Liver (tissue), 9 donors: Measurements from ENCODE around the gene MEP1A. TPM values are rescaled to one million over a fixed set of nuclear protein-coding genes. Genes with fewer than 3 reads are reported as not detected.

Experiments used
- DNase-seq: peaks from one replicate; pipeline ENCODE4 v3.0.0-alpha.2; 2017; ENCODE audit warnings: low spot score
- H3K27ac ChIP-seq, 2 donors: one replicate each; pipeline ENCODE4 v1.7.0; 2013; ENCODE audit warnings: inconsistent platforms in 2 of 2, low read length in 2 of 2, control low read depth in 1 of 2, low read depth in 1 of 2, mild to moderate bottlenecking in 1 of 2
- H3K27me3 ChIP-seq, 4 donors: one replicate each; pipeline versions ENCODE4 v1.6.1 to v1.7.0; 2013; ENCODE audit warnings: low read length in 3 of 4, inconsistent platforms in 1 of 4, mild to moderate bottlenecking in 1 of 4, moderate library complexity in 1 of 4; ENCODE audit not compliant: control insufficient read depth in 4 of 4, insufficient read depth in 4 of 4
- H3K36me3 ChIP-seq, 4 donors: one replicate each; pipeline versions ENCODE4 v1.6.1 to v1.7.0; 2013; ENCODE audit warnings: low read length in 3 of 4, mild to moderate bottlenecking in 3 of 4, low read depth in 1 of 4, moderate library complexity in 1 of 4; ENCODE audit not compliant: control insufficient read depth in 4 of 4, insufficient read depth in 3 of 4
- H3K4me1 ChIP-seq, 4 donors: one replicate each; pipeline versions ENCODE4 v1.6.1 to v1.7.0; 2013; ENCODE audit warnings: low read length in 3 of 4, mild to moderate bottlenecking in 3 of 4, moderate library complexity in 1 of 4; ENCODE audit not compliant: control insufficient read depth in 4 of 4, insufficient read depth in 4 of 4
- H3K4me3 ChIP-seq, 3 donors: one replicate each; pipeline versions ENCODE4 v1.6.1 to v1.7.0; 2013; ENCODE audit warnings: low read length in 3 of 3, control low read depth in 1 of 3, low read depth in 1 of 3, mild to moderate bottlenecking in 1 of 3
- H3K9ac ChIP-seq, 2 donors: one replicate each; pipeline ENCODE4 v1.7.0; 2013; ENCODE audit warnings: low read length in 2 of 2, mild to moderate bottlenecking in 2 of 2, moderate library complexity in 2 of 2, control low read depth in 1 of 2, low read depth in 1 of 2
- H3K9me3 ChIP-seq, 4 donors: one replicate each; pipeline versions ENCODE4 v1.6.1 to v1.7.0; 2013; ENCODE audit warnings: low read length in 3 of 4; ENCODE audit not compliant: control insufficient read depth in 4 of 4
- EGR1 ChIP-seq, 2 donors: IDR thresholded peaks; 2 replicates each; pipeline ENCODE4 v1.6.1; 2016 to 2018; ENCODE audit warnings: antibody characterized with exemption in 2 of 2, low read depth in 2 of 2
- FOXA1 ChIP-seq: IDR thresholded peaks from 2 replicates; pipeline ENCODE4 v1.6.1; 2016; ENCODE audit warnings: antibody characterized with exemption
- GABPA ChIP-seq, 2 donors: IDR thresholded peaks in 1 of 2; conservative IDR thresholded peaks in 1 of 2; 2 replicates each; pipeline ENCODE4 v1.6.1; 2016; ENCODE audit warnings: antibody characterized with exemption in 2 of 2, mild to moderate bottlenecking in 1 of 2, moderate library complexity in 1 of 2
- HNF4G ChIP-seq: IDR thresholded peaks from 2 replicates; pipeline ENCODE4 v1.6.1; 2016; ENCODE audit warnings: antibody characterized with exemption
- NR2F2 ChIP-seq: IDR thresholded peaks from 2 replicates; pipeline ENCODE4 v1.6.1; 2016; ENCODE audit warnings: antibody characterized with exemption
- RXRA ChIP-seq, 2 donors: IDR thresholded peaks; 2 replicates each; pipeline ENCODE4 v1.6.1; 2017 to 2018; ENCODE audit warnings: antibody characterized with exemption in 2 of 2, mild to moderate bottlenecking in 1 of 2
- SP1 ChIP-seq: IDR thresholded peaks from 2 replicates; pipeline ENCODE4 v1.6.1; 2018; ENCODE audit warnings: antibody characterized with exemption, mild to moderate bottlenecking
- TAF1 ChIP-seq: conservative IDR thresholded peaks from 2 replicates; pipeline ENCODE4 v1.6.1; 2016; ENCODE audit warnings: antibody characterized with exemption, mild to moderate bottlenecking
- YY1 ChIP-seq: IDR thresholded peaks from 2 replicates; pipeline ENCODE4 v1.6.1; 2016; ENCODE audit warnings: antibody characterized with exemption, mild to moderate bottlenecking
- WGBS: extraction: QIAGEN DNeasy Blood & Tissue Kit; methylation state at CpG from one replicate; pipeline ENCODE4 v1.1.7; 2013; 5-methylcytosine and 5-hydroxymethylcytosine counted together
- polyA plus RNA-seq, 2 donors: library from polyadenylated mRNA; stranded (reverse) in 1 of 2; unstranded in 1 of 2; fragments of 200-250 nt in 1 of 2; fragments of >200 nt in 1 of 2; fragmentation: Nextera tagmentation in 1 of 2; extraction: Ambion mirVana in 1 of 2; gene quantifications; one replicate each; pipeline versions ENCODE4 v1.2.1 to v1.2.3, GENCODE V29; 2013 to 2015
- total RNA-seq, 2 donors: library from RNA; depleted of rRNA; stranded (reverse); fragments of >200 nt; gene quantifications; one replicate each; pipeline ENCODE4 v1.2.3, GENCODE V29; 2014
- TF ChIP-seq, protein P1 (sequence below): IDR thresholded peaks from 2 replicates; pipeline ENCODE4 v1.6.1; 2016; ENCODE audit warnings: antibody characterized with exemption
- TF ChIP-seq, protein P2 (sequence below): fragments of 150-350 bp; IDR thresholded peaks from 2 replicates; pipeline ENCODE4 v1.5.1; 2017; ENCODE audit warnings: improper control_type of control experiment, low read depth, low read length; ENCODE audit not compliant: missing input control
- TF ChIP-seq, protein P3 (sequence below): IDR thresholded peaks from 2 replicates; pipeline ENCODE4 v1.6.1; 2016; ENCODE audit warnings: antibody characterized with exemption
- TF ChIP-seq, protein P4 (sequence below): IDR thresholded peaks from 2 replicates; pipeline ENCODE4 v1.6.1; 2016; ENCODE audit warnings: antibody characterized with exemption, mild to moderate bottlenecking
- TF ChIP-seq, protein P5 (sequence below): IDR thresholded peaks from 2 replicates; pipeline ENCODE4 v1.6.1; 2016; ENCODE audit warnings: antibody characterized with exemption
- donor health status: healthy.
- donor health status: healthy.
- donor health status: healthy.
- donor health status: healthy.
- donor health status: healthy.

Gene MEP1A
- total and polyA plus RNA-seq, 4 donors, result 0.01 to 1.8 (median 0.08) TPM; not detected in 1

DNA sequence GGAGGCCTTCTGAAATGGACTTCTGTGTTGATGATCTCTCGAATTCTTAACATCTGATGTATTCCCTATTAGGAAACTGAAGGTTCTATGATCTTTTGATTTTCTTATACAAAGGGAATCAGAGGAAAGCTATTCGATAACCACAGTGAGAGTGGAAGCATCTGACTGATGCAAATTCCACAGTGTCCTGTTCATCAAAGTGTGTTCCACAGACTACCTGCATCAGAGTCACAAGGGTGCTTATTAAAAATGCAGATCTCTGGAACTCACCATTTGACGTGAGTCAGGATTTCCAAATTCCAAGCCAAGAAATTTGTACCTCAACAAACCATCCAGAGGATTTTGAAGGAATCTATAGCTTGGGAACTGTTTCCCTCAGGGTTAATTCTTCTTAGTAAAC is 4.4 kb upstream of the MEP1A start:
- no peak overlapping the region for H3K27ac ChIP-seq
- H3K36me3 ChIP-seq, result no peaks in the 10 kb centered on the region
- WGBS, result 96% methylated on average over 3 of the region's 3 CpGs
- H3K9me3 ChIP-seq, result no peaks in the 10 kb centered on the region
- no peak for DNase-seq
- H3K4me3 ChIP-seq, result no peak overlapping the region
- no peak for TF ChIP-seq RXRA (IDR thresholded peaks at IDR 0.05)
- TF ChIP-seq TAF1, result no peak
- TF ChIP-seq SP1, result no peak
- TF ChIP-seq FOXA1, result no peak
- no peak for TF ChIP-seq GABPA (IDR thresholded peaks at IDR 0.05 in 1 of 2, conservative IDR thresholded peaks at IDR 0.05 in 1 of 2)
- TF ChIP-seq EGR1 (IDR thresholded peaks at IDR 0.05; ENCODE audit: low read depth in 2 of 2), result no peak
- TF ChIP-seq, protein P1, sequence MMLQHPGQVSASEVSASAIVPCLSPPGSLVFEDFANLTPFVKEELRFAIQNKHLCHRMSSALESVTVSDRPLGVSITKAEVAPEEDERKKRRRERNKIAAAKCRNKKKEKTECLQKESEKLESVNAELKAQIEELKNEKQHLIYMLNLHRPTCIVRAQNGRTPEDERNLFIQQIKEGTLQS, result no peak
- TF ChIP-seq HNF4G, result no peak
- TF ChIP-seq, protein P2, sequence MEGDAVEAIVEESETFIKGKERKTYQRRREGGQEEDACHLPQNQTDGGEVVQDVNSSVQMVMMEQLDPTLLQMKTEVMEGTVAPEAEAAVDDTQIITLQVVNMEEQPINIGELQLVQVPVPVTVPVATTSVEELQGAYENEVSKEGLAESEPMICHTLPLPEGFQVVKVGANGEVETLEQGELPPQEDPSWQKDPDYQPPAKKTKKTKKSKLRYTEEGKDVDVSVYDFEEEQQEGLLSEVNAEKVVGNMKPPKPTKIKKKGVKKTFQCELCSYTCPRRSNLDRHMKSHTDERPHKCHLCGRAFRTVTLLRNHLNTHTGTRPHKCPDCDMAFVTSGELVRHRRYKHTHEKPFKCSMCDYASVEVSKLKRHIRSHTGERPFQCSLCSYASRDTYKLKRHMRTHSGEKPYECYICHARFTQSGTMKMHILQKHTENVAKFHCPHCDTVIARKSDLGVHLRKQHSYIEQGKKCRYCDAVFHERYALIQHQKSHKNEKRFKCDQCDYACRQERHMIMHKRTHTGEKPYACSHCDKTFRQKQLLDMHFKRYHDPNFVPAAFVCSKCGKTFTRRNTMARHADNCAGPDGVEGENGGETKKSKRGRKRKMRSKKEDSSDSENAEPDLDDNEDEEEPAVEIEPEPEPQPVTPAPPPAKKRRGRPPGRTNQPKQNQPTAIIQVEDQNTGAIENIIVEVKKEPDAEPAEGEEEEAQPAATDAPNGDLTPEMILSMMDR, result no peak
- TF ChIP-seq YY1, result no peak
- TF ChIP-seq, protein P3, sequence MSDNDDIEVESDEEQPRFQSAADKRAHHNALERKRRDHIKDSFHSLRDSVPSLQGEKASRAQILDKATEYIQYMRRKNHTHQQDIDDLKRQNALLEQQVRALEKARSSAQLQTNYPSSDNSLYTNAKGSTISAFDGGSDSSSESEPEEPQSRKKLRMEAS, result no peak
- TF ChIP-seq, protein P4, sequence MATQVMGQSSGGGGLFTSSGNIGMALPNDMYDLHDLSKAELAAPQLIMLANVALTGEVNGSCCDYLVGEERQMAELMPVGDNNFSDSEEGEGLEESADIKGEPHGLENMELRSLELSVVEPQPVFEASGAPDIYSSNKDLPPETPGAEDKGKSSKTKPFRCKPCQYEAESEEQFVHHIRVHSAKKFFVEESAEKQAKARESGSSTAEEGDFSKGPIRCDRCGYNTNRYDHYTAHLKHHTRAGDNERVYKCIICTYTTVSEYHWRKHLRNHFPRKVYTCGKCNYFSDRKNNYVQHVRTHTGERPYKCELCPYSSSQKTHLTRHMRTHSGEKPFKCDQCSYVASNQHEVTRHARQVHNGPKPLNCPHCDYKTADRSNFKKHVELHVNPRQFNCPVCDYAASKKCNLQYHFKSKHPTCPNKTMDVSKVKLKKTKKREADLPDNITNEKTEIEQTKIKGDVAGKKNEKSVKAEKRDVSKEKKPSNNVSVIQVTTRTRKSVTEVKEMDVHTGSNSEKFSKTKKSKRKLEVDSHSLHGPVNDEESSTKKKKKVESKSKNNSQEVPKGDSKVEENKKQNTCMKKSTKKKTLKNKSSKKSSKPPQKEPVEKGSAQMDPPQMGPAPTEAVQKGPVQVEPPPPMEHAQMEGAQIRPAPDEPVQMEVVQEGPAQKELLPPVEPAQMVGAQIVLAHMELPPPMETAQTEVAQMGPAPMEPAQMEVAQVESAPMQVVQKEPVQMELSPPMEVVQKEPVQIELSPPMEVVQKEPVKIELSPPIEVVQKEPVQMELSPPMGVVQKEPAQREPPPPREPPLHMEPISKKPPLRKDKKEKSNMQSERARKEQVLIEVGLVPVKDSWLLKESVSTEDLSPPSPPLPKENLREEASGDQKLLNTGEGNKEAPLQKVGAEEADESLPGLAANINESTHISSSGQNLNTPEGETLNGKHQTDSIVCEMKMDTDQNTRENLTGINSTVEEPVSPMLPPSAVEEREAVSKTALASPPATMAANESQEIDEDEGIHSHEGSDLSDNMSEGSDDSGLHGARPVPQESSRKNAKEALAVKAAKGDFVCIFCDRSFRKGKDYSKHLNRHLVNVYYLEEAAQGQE, result no peak
- TF ChIP-seq, protein P5, sequence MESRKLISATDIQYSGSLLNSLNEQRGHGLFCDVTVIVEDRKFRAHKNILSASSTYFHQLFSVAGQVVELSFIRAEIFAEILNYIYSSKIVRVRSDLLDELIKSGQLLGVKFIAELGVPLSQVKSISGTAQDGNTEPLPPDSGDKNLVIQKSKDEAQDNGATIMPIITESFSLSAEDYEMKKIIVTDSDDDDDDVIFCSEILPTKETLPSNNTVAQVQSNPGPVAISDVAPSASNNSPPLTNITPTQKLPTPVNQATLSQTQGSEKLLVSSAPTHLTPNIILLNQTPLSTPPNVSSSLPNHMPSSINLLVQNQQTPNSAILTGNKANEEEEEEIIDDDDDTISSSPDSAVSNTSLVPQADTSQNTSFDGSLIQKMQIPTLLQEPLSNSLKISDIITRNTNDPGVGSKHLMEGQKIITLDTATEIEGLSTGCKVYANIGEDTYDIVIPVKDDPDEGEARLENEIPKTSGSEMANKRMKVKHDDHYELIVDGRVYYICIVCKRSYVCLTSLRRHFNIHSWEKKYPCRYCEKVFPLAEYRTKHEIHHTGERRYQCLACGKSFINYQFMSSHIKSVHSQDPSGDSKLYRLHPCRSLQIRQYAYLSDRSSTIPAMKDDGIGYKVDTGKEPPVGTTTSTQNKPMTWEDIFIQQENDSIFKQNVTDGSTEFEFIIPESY, result no peak
- no peak for TF ChIP-seq NR2F2
- H3K4me1 ChIP-seq, result no peaks in the 10 kb centered on the region
- no peaks in the 10 kb centered on the region for H3K27me3 ChIP-seq
- H3K9ac ChIP-seq, result no peak overlapping the region
